Measurements from ENCODE around the gene RNASEH2C.
A peak's percentile ranks its signal among the peaks of the same experiment; 100 is the strongest.

The RNASEH2C gene

DNA sequence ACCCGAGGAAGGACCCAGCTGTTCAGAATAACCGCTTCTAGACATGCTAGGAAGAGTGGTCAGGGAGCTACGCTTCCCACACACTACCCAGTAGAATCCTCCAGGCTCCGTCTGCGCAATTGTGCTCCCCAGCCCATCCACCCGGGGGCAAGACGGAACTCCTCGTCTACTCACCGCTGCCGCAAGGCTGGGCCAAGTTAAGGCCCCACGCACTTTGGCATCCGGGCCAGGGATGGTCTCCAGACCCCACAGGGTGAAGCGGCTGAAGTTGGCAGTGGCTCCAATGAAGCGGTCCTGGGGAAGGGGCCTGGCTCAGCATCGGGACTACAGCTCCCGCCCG lies 757 bp downstream of the RNASEH2C start:
- Histone ChIP-seq H3K23ac (ENCODE audit: low read length in 2 of 2) (peak overlapping the region in 1 of 2 experiments; percentile 19), H3K18ac (ENCODE audit: low read depth in 1 of 2, low read length in 2 of 2) (peak overlapping the region in 1 of 2 experiments; percentile 71), H4K8ac (ENCODE audit: low read length) (peak overlapping the region; percentile 24), H3K27me3 (ENCODE audit: control insufficient read depth in 1 of 2, insufficient read depth in 1 of 2, low read length in 2 of 2) (no peaks in the 10 kb centered on the region), H3K4me2 (ENCODE audit: low read length, poor library complexity, severe bottlenecking) (peak overlapping the region; percentile 74), H2BK5ac (ENCODE audit: low read depth, low read length, poor library complexity, severe bottlenecking) (no peak overlapping the region), H3K36me3 (ENCODE audit: control insufficient read depth in 1 of 2, insufficient read depth in 2 of 2, low read depth in 1 of 2, low read length in 2 of 2) (peaks cover 46% of the 10 kb centered on the region in 2 experiments), H2BK120ac (ENCODE audit: low read depth, low read length) (no peak overlapping the region), H2BK15ac (ENCODE audit: low read depth, poor library complexity, severe bottlenecking) (peak overlapping the region; percentile 26), H3K9me3 (ENCODE audit: control insufficient read depth, low read length) (no peaks in the 10 kb centered on the region), H3K4ac (ENCODE audit: low read depth in 1 of 2, low read length in 2 of 2) (peak overlapping the region in 1 of 2 experiments; percentile 19), H3K14ac (ENCODE audit: low read length in 2 of 2) (no peak overlapping the region), H3K27ac (ENCODE audit: low read length, poor library complexity, severe bottlenecking) (peak overlapping the region; percentile 39), H3K9ac (ENCODE audit: low read length) (peak overlapping the region; percentile 95), H3K4me3 (ENCODE audit: insufficient read depth in 1 of 2, low read depth in 1 of 2, low read length in 2 of 2) (peak overlapping the region; percentile 78 to 95), H2AK5ac (ENCODE audit: low read length, severe bottlenecking) (no peak overlapping the region), H2AFZ (ENCODE audit: low read depth, low read length) (peak overlapping the region; percentile 72), H2BK12ac (ENCODE audit: low read length in 2 of 2) (no peak overlapping the region), H3K79me1 (replicated peaks; ENCODE audit: low read length, poor library complexity, severe bottlenecking) (peaks cover 28% of the 10 kb centered on the region), H3K4me1 (ENCODE audit: control insufficient read depth, insufficient read depth, low read depth, low read length) (peaks cover 14% of the 10 kb centered on the region), H4K91ac (ENCODE audit: low read length) (no peak overlapping the region)
- DNase-seq = peak; percentile 60
- WGBS = 6% methylated on average over 16 of the region's 17 CpGs

DNA sequence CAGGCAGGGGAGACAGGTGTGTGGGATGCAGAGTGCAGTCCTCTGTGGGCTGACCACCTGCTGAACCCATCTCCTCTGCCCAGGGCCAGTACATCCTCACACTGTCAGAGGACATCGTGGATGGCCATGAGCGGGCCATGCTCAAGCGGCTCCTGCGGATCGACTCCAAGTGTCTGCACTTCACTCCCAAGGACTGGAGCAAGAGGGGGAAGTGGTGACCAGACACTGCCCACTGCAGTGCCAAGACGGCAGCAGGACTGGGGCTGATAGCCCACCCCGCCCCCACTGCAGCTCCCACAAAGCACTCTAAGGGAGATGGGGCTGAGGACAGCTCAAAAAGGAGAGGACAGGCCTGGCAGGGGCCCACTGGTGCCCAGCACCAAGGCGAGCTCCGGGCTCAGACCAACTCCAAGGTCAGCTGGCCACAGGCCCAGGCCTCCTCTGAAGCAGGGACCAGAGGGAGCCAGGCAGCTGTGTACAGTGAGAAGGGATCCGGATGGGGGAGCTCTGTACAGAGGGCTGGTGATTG lies 1.6 kb downstream of the RNASEH2C start:
- peak overlapping the region in 1 of 2 experiments; percentile 18 for H3K4ac ChIP-seq (ENCODE audit: low read depth in 1 of 2, low read length in 2 of 2)
- no peak overlapping the region for H3K14ac ChIP-seq (ENCODE audit: low read length in 2 of 2)
- peaks cover 36% of the 10 kb centered on the region for H3K79me1 ChIP-seq (replicated peaks; ENCODE audit: low read length, poor library complexity, severe bottlenecking)
- H3K9me3 ChIP-seq (ENCODE audit: control insufficient read depth, low read length) = no peaks in the 10 kb centered on the region
- no peak overlapping the region for H3K27ac ChIP-seq (ENCODE audit: low read length, poor library complexity, severe bottlenecking)
- 96% methylated on average over 8 of the region's 10 CpGs for WGBS
- H4K8ac ChIP-seq (ENCODE audit: low read length) = no peak overlapping the region
- peaks cover 54% of the 10 kb centered on the region in 2 experiments for H3K36me3 ChIP-seq (ENCODE audit: control insufficient read depth in 1 of 2, insufficient read depth in 2 of 2, low read depth in 1 of 2, low read length in 2 of 2)
- no peaks in the 10 kb centered on the region for H3K27me3 ChIP-seq (ENCODE audit: control insufficient read depth in 1 of 2, insufficient read depth in 1 of 2, low read length in 2 of 2)
- H3K4me2 ChIP-seq (ENCODE audit: low read length, poor library complexity, severe bottlenecking) = peak overlapping the region; percentile 74
- no peak overlapping the region for H2AK5ac ChIP-seq (ENCODE audit: low read length, severe bottlenecking)
- H2BK5ac ChIP-seq (ENCODE audit: low read depth, low read length, poor library complexity, severe bottlenecking) = no peak overlapping the region
- peaks cover 18% of the 10 kb centered on the region for H3K4me1 ChIP-seq (ENCODE audit: control insufficient read depth, insufficient read depth, low read depth, low read length)
- no peak for DNase-seq
- no peak overlapping the region for H3K23ac ChIP-seq (ENCODE audit: low read length in 2 of 2)
- no peak overlapping the region for H2BK15ac ChIP-seq (ENCODE audit: low read depth, poor library complexity, severe bottlenecking)
- H4K91ac ChIP-seq (ENCODE audit: low read length) = no peak overlapping the region
- H2AFZ ChIP-seq (ENCODE audit: low read depth, low read length) = no peak overlapping the region
- H2BK12ac ChIP-seq (ENCODE audit: low read length in 2 of 2) = no peak overlapping the region
- H3K9ac ChIP-seq (ENCODE audit: low read length) = peak overlapping the region; percentile 95
- H3K18ac ChIP-seq (ENCODE audit: low read depth in 1 of 2, low read length in 2 of 2) = no peak overlapping the region
- H3K4me3 ChIP-seq (ENCODE audit: insufficient read depth in 1 of 2, low read depth in 1 of 2, low read length in 2 of 2) = peak overlapping the region in 1 of 2 experiments; percentile 95
- H2BK120ac ChIP-seq (ENCODE audit: low read depth, low read length) = no peak overlapping the region

DNA sequence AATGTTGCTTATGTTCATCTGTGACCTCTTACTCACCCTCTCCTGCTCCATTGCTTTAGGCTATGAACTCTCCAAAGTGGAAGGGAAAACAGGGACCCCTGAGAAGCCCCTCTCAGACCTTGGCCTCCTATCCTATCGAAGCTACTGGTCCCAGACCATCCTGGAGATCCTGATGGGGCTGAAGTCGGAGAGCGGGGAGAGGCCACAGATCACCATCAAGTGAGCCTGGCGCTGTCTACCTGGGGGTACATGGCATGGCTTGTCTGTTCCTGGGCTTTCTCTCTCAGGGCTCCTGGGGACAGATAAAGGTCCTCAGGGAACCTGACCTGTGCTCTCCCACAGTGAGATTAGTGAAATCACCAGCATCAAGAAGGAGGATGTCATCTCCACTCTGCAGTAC lies 2.1 kb downstream of the RNASEH2C start:
- WGBS = 99% methylated on average over 4 of the region's 4 CpGs
- H2AFZ ChIP-seq (ENCODE audit: low read depth, low read length) = no peak overlapping the region
- no peak overlapping the region for H3K4ac ChIP-seq (ENCODE audit: low read depth in 1 of 2, low read length in 2 of 2)

DNA sequence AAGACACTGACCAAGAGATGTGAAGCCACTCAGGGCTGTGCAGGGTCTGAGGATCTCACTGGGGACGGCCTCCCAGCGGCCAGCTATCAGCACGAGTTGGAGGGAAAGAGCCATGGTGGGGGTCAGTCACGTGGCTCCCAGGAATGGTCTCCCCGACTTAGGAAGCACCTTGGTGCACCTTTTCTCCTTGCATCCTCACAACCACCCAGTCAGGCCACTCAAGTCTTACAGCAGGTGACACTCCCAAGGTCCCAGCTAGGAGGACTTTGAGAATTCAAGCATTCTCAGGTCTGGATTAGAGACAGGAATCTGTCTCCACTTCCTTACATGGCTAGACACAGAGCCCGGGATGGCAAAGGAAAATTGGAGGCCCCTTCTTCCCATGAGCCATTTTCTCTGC lies 2.7 kb downstream of the RNASEH2C start:
- peak overlapping the region; percentile 95 for H3K9ac ChIP-seq (ENCODE audit: low read length)
- peaks cover 65 to 66% of the 10 kb centered on the region in 2 experiments for H3K36me3 ChIP-seq (ENCODE audit: control insufficient read depth in 1 of 2, insufficient read depth in 2 of 2, low read depth in 1 of 2, low read length in 2 of 2)
- WGBS = 88% methylated on average over 6 of the region's 6 CpGs
- H3K4me2 ChIP-seq (ENCODE audit: low read length, poor library complexity, severe bottlenecking) = no peak overlapping the region
- no peak overlapping the region for H3K27ac ChIP-seq (ENCODE audit: low read length, poor library complexity, severe bottlenecking)
- H3K4me1 ChIP-seq (ENCODE audit: control insufficient read depth, insufficient read depth, low read depth, low read length) = peaks cover 24% of the 10 kb centered on the region
- H2AK5ac ChIP-seq (ENCODE audit: low read length, severe bottlenecking) = no peak overlapping the region
- H4K91ac ChIP-seq (ENCODE audit: low read length) = no peak overlapping the region
- H3K27me3 ChIP-seq (ENCODE audit: control insufficient read depth in 1 of 2, insufficient read depth in 1 of 2, low read length in 2 of 2) = no peaks in the 10 kb centered on the region
- H2AFZ ChIP-seq (ENCODE audit: low read depth, low read length) = no peak overlapping the region
- no peak for DNase-seq
- H2BK120ac ChIP-seq (ENCODE audit: low read depth, low read length) = no peak overlapping the region
- H3K14ac ChIP-seq (ENCODE audit: low read length in 2 of 2) = no peak overlapping the region
- no peak overlapping the region for H3K18ac ChIP-seq (ENCODE audit: low read depth in 1 of 2, low read length in 2 of 2)
- H2BK12ac ChIP-seq (ENCODE audit: low read length in 2 of 2) = no peak overlapping the region
- no peak overlapping the region for H2BK5ac ChIP-seq (ENCODE audit: low read depth, low read length, poor library complexity, severe bottlenecking)
- no peak overlapping the region for H3K4me3 ChIP-seq (ENCODE audit: insufficient read depth in 1 of 2, low read depth in 1 of 2, low read length in 2 of 2)
- no peak overlapping the region for H2BK15ac ChIP-seq (ENCODE audit: low read depth, poor library complexity, severe bottlenecking)
- H4K8ac ChIP-seq (ENCODE audit: low read length) = no peak overlapping the region
- H3K23ac ChIP-seq (ENCODE audit: low read length in 2 of 2) = no peak overlapping the region
- no peaks in the 10 kb centered on the region for H3K9me3 ChIP-seq (ENCODE audit: control insufficient read depth, low read length)
- H3K79me1 ChIP-seq (replicated peaks; ENCODE audit: low read length, poor library complexity, severe bottlenecking) = peaks cover 45% of the 10 kb centered on the region
- H3K4ac ChIP-seq (ENCODE audit: low read depth in 1 of 2, low read length in 2 of 2) = no peak overlapping the region

More for the DNA sequence above, 2.1 kb downstream of the RNASEH2C start:
- Histone ChIP-seq H3K14ac (ENCODE audit: low read length in 2 of 2) (no peak overlapping the region), H3K27me3 (ENCODE audit: control insufficient read depth in 1 of 2, insufficient read depth in 1 of 2, low read length in 2 of 2) (no peaks in the 10 kb centered on the region), H3K9me3 (ENCODE audit: control insufficient read depth, low read length) (no peaks in the 10 kb centered on the region), H3K27ac (ENCODE audit: low read length, poor library complexity, severe bottlenecking) (no peak overlapping the region), H2BK5ac (ENCODE audit: low read depth, low read length, poor library complexity, severe bottlenecking) (no peak overlapping the region), H3K23ac (ENCODE audit: low read length in 2 of 2) (no peak overlapping the region), H4K8ac (ENCODE audit: low read length) (no peak overlapping the region), H2BK12ac (ENCODE audit: low read length in 2 of 2) (no peak overlapping the region), H2AK5ac (ENCODE audit: low read length, severe bottlenecking) (no peak overlapping the region), H3K36me3 (ENCODE audit: control insufficient read depth in 1 of 2, insufficient read depth in 2 of 2, low read depth in 1 of 2, low read length in 2 of 2) (peaks cover 59% of the 10 kb centered on the region in 2 experiments), H2BK15ac (ENCODE audit: low read depth, poor library complexity, severe bottlenecking) (no peak overlapping the region), H3K79me1 (replicated peaks; ENCODE audit: low read length, poor library complexity, severe bottlenecking) (peaks cover 39% of the 10 kb centered on the region), H3K4me3 (ENCODE audit: insufficient read depth in 1 of 2, low read depth in 1 of 2, low read length in 2 of 2) (peak overlapping the region in 1 of 2 experiments; percentile 95), H4K91ac (ENCODE audit: low read length) (no peak overlapping the region), H3K9ac (ENCODE audit: low read length) (peak overlapping the region; percentile 95), H3K4me1 (ENCODE audit: control insufficient read depth, insufficient read depth, low read depth, low read length) (peaks cover 18% of the 10 kb centered on the region), H2BK120ac (ENCODE audit: low read depth, low read length) (no peak overlapping the region), H3K18ac (ENCODE audit: low read depth in 1 of 2, low read length in 2 of 2) (no peak overlapping the region), H3K4me2 (ENCODE audit: low read length, poor library complexity, severe bottlenecking) (no peak overlapping the region)
- no peak for DNase-seq

Measured in mesenchymal stem cell (in vitro differentiated cells and primary cell).